ENCODE results near the gene ADAMTS12. TPM values are rescaled to one million over a fixed set of nuclear protein-coding genes. Genes with fewer than 3 reads are reported as not detected.

ADAMTS12 gene
- total and polyA plus RNA-seq, 2 experiments from 2014 or later = 9.1 to 17.1 TPM

DNA sequence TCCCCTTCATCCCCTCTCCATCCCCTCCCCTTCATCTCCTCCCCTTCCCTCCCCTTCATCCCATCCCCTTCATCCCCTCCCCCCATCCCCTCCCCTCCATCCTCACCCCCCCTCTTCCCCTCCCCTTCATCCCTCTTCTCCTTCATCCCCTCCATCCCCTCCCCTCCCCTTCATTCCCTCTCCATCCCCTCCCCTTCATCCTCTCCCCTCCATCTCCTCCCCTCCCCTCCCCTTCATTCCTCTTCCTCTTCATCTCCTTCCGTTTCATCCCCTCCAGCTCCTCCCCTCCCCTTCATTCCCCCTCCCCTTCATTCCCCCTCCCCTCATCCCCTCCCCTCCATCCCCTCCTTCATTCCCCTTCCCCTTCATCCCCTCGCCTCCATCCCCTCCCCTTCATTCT is 410.9 kb downstream of the ADAMTS12 start (continued):
- TF ChIP-seq ZNF114 (CRISPR knock-in tag; IDR thresholded peaks at IDR 0.05) = no peak
- TF ChIP-seq STAT1 (IDR thresholded peaks at IDR 0.05; ENCODE audit: unreplicated experiment) = no peak
- TF ChIP-seq, protein P1, sequence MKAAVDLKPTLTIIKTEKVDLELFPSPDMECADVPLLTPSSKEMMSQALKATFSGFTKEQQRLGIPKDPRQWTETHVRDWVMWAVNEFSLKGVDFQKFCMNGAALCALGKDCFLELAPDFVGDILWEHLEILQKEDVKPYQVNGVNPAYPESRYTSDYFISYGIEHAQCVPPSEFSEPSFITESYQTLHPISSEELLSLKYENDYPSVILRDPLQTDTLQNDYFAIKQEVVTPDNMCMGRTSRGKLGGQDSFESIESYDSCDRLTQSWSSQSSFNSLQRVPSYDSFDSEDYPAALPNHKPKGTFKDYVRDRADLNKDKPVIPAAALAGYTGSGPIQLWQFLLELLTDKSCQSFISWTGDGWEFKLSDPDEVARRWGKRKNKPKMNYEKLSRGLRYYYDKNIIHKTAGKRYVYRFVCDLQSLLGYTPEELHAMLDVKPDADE (IDR thresholded peaks at IDR 0.05) = no peak
- no peak for TF ChIP-seq NANOG (IDR thresholded peaks at IDR 0.05; ENCODE audit: borderline replicate concordance)
- no peak for TF ChIP-seq CREB1 (CRISPR knock-in tag; IDR thresholded peaks at IDR 0.05; ENCODE audit: low read depth)
- TF ChIP-seq ZNF331 (CRISPR knock-in tag; IDR thresholded peaks at IDR 0.05; ENCODE audit: low read depth) = no peak
- TF ChIP-seq EZH2phosphoT487 (IDR thresholded peaks at IDR 0.05; ENCODE audit: unreplicated experiment) = no peak
- TF ChIP-seq, protein P2, sequence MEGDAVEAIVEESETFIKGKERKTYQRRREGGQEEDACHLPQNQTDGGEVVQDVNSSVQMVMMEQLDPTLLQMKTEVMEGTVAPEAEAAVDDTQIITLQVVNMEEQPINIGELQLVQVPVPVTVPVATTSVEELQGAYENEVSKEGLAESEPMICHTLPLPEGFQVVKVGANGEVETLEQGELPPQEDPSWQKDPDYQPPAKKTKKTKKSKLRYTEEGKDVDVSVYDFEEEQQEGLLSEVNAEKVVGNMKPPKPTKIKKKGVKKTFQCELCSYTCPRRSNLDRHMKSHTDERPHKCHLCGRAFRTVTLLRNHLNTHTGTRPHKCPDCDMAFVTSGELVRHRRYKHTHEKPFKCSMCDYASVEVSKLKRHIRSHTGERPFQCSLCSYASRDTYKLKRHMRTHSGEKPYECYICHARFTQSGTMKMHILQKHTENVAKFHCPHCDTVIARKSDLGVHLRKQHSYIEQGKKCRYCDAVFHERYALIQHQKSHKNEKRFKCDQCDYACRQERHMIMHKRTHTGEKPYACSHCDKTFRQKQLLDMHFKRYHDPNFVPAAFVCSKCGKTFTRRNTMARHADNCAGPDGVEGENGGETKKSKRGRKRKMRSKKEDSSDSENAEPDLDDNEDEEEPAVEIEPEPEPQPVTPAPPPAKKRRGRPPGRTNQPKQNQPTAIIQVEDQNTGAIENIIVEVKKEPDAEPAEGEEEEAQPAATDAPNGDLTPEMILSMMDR (conservative IDR thresholded peaks at IDR 0.05; ENCODE audit: low read depth in 2 of 2) = no peak
- no peak for TF ChIP-seq EZH2 (IDR thresholded peaks at IDR 0.05; ENCODE audit: low read depth, unreplicated experiment)
- TF ChIP-seq JUNB (IDR thresholded peaks at IDR 0.05; ENCODE audit: unreplicated experiment) = no peak

DNA sequence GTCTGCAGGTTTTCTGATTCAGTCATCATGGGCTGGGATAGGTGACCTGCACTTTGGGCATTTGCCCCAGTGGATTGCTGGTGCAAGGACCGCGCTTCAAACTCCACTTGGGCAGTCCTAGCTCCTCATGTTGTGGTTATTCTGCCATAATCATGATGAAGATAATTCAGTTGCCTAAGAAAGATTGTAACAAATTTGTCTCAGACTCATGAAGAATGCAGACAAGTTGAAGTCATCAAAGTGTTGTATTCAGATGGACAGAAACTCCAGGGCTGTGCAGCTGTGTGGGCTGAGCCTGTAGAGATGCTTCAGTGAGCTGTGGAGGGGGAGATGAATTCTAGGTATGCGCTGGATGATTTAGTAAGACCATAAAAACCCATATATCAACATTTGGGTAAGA is 412.5 kb downstream of the ADAMTS12 start:
- Mint-ChIP-seq H3K36me3 (ENCODE audit: low read depth) (peaks cover 57% of the 10 kb centered on the region), H3K27ac (no peak overlapping the region), H3K27me3 (ENCODE audit: insufficient read depth, low read depth, poor library complexity) (no peaks in the 10 kb centered on the region), H3K4me3 (no peak overlapping the region), H3K9me3 (peaks cover 4% of the 10 kb centered on the region; the same call in 2 of the 3 replicates), H3K4me1 (peaks cover 12% of the 10 kb centered on the region)
- DNase-seq (ENCODE audit: low spot score) = no peak
- no peak overlapping the region for H2AFZ ChIP-seq
- no peak overlapping the region for H3K4me3 ChIP-seq
- peaks cover 11% of the 10 kb centered on the region for H3K4me1 ChIP-seq (ENCODE audit: insufficient read depth)
- H3K27ac ChIP-seq (ENCODE audit: low read depth) = no peak overlapping the region
- H3F3A ChIP-seq (replicated peaks; ENCODE audit: low read depth) = no peaks in the 10 kb centered on the region; the same call in 1 of the 2 replicates
- peaks cover under 1% of the 10 kb centered on the region; the same call in 1 of the 2 replicates for H3K79me2 ChIP-seq (replicated peaks; ENCODE audit: insufficient read depth)
- no peaks in the 10 kb centered on the region for H3K27me3 ChIP-seq (ENCODE audit: insufficient read depth)
- no peak for ATAC-seq
- peaks cover 20% of the 10 kb centered on the region for H3K36me3 ChIP-seq (ENCODE audit: insufficient read depth)
- no peak overlapping the region for H3K4me2 ChIP-seq
- H4K20me1 ChIP-seq (replicated peaks; ENCODE audit: insufficient read depth) = no peaks in the 10 kb centered on the region
- no peaks in the 10 kb centered on the region for H3K9me2 ChIP-seq (ENCODE audit: insufficient read depth)
- TF ChIP-seq POLR2AphosphoS5 (IDR thresholded peaks at IDR 0.05; ENCODE audit: low read depth) (no peak), STAT1 (IDR thresholded peaks at IDR 0.05; ENCODE audit: unreplicated experiment) (no peak), CREB1 (CRISPR knock-in tag; IDR thresholded peaks at IDR 0.05; ENCODE audit: low read depth) (no peak), EZH2phosphoT487 (IDR thresholded peaks at IDR 0.05; ENCODE audit: unreplicated experiment) (no peak), NANOG (IDR thresholded peaks at IDR 0.05; ENCODE audit: borderline replicate concordance) (no peak), ZNF114 (CRISPR knock-in tag; IDR thresholded peaks at IDR 0.05) (no peak), ZNF331 (CRISPR knock-in tag; IDR thresholded peaks at IDR 0.05; ENCODE audit: low read depth) (no peak), EZH2 (IDR thresholded peaks at IDR 0.05; ENCODE audit: low read depth, unreplicated experiment) (no peak)
- TF ChIP-seq, protein P3, sequence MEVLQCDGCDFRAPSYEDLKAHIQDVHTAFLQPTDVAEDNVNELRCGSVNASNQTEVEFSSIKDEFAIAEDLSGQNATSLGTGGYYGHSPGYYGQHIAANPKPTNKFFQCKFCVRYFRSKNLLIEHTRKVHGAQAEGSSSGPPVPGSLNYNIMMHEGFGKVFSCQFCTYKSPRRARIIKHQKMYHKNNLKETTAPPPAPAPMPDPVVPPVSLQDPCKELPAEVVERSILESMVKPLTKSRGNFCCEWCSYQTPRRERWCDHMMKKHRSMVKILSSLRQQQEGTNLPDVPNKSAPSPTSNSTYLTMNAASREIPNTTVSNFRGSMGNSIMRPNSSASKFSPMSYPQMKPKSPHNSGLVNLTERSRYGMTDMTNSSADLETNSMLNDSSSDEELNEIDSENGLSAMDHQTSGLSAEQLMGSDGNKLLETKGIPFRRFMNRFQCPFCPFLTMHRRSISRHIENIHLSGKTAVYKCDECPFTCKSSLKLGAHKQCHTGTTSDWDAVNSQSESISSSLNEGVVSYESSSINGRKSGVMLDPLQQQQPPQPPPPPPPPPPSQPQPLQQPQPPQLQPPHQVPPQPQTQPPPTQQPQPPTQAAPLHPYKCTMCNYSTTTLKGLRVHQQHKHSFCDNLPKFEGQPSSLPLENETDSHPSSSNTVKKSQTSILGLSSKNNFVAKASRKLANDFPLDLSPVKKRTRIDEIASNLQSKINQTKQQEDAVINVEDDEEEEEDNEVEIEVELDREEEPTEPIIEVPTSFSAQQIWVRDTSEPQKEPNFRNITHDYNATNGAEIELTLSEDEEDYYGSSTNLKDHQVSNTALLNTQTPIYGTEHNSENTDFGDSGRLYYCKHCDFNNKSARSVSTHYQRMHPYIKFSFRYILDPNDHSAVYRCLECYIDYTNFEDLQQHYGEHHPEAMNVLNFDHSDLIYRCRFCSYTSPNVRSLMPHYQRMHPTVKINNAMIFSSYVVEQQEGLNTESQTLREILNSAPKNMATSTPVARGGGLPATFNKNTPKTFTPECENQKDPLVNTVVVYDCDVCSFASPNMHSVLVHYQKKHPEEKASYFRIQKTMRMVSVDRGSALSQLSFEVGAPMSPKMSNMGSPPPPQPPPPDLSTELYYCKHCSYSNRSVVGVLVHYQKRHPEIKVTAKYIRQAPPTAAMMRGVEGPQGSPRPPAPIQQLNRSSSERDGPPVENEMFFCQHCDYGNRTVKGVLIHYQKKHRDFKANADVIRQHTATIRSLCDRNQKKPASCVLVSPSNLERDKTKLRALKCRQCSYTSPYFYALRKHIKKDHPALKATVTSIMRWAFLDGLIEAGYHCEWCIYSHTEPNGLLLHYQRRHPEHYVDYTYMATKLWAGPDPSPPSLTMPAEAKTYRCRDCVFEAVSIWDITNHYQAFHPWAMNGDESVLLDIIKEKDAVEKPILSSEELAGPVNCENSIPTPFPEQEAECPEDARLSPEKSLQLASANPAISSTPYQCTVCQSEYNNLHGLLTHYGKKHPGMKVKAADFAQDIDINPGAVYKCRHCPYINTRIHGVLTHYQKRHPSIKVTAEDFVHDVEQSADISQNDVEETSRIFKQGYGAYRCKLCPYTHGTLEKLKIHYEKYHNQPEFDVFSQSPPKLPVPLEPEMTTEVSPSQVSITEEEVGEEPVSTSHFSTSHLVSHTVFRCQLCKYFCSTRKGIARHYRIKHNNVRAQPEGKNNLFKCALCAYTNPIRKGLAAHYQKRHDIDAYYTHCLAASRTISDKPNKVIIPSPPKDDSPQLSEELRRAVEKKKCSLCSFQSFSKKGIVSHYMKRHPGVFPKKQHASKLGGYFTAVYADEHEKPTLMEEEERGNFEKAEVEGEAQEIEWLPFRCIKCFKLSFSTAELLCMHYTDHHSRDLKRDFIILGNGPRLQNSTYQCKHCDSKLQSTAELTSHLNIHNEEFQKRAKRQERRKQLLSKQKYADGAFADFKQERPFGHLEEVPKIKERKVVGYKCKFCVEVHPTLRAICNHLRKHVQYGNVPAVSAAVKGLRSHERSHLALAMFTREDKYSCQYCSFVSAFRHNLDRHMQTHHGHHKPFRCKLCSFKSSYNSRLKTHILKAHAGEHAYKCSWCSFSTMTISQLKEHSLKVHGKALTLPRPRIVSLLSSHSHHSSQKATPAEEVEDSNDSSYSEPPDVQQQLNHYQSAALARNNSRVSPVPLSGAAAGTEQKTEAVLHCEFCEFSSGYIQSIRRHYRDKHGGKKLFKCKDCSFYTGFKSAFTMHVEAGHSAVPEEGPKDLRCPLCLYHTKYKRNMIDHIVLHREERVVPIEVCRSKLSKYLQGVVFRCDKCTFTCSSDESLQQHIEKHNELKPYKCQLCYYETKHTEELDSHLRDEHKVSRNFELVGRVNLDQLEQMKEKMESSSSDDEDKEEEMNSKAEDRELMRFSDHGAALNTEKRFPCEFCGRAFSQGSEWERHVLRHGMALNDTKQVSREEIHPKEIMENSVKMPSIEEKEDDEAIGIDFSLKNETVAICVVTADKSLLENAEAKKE (CRISPR knock-in tag; IDR thresholded peaks at IDR 0.05) = no peak

All from GM23338 (cell line).